Vagina (tissue), 2 donors: ENCODE data around the gene MRPS27. TPM values are rescaled to one million over a fixed set of nuclear protein-coding genes. Genes with fewer than 3 reads are reported as not detected.
A peak's percentile ranks its signal among the peaks of the same experiment; 100 is the strongest.

Experiments used
- DNase-seq, 2 donors: peaks; one replicate each; pipeline ENCODE4 v3.0.0-alpha.2; 2017; ENCODE audit errors: extremely low spot score in 2 of 2
- H3K27ac ChIP-seq: fragments of 200-600 bp; sonication (generic); one replicate; pipeline ENCODE4 v1.5.1; 2019
- H3K27me3 ChIP-seq: fragments of 200-600 bp; sonication (generic); one replicate; pipeline ENCODE4 v1.5.1; 2019
- H3K36me3 ChIP-seq, 2 donors: fragments of 200-600 bp; sonication (generic); one replicate each; pipeline ENCODE4 v1.5.1; 2017 to 2019
- H3K4me1 ChIP-seq: fragments of 200-600 bp; sonication (generic); one replicate; pipeline ENCODE4 v1.5.1; 2019
- H3K4me3 ChIP-seq, 2 donors: fragments of 200-600 bp; sonication (generic); 1 replicate in 1 of 2; 2 replicates in 1 of 2; pipeline ENCODE4 v1.5.1; 2016 to 2019
- H3K9me3 ChIP-seq: fragments of 200-600 bp; sonication (generic); one replicate; pipeline ENCODE4 v1.5.1; 2019
- CTCF ChIP-seq, 3 experiments: fragments of 450-650 bp in 2 of 3; fragments of 200-600 bp in 1 of 3; sonication (generic) in 1 of 3; IDR thresholded peaks; one replicate each; pipeline ENCODE4 v1.5.1; 2017 to 2019; ENCODE audit warnings: antibody characterized with exemption in 3 of 3, mild to moderate bottlenecking in 2 of 3, moderate library complexity in 2 of 3
- POLR2A ChIP-seq, 2 donors: fragments of 450-650 bp; IDR thresholded peaks; one replicate each; pipeline ENCODE4 v1.6.1; 2017; ENCODE audit warnings: antibody characterized with exemption in 2 of 2, mild to moderate bottlenecking in 2 of 2, moderate library complexity in 2 of 2
- POLR2AphosphoS5 ChIP-seq, 2 donors: sonication (generic); formaldehyde crosslinking; IDR thresholded peaks; one replicate each; pipeline ENCODE4 v1.9.0; 2017; ENCODE audit warnings: antibody characterized with exemption in 2 of 2, mild to moderate bottlenecking in 2 of 2, low read depth in 1 of 2; ENCODE audit not compliant: insufficient read depth in 1 of 2
- intact Hi-C: fragments of 100-400 bp; cut with DNase I; formaldehyde crosslinking; loops from one replicate; pipeline ENCODE4 v1.15.1; 2023
- total RNA-seq: library from RNA; depleted of rRNA; stranded (reverse); fragments of >200 nt; gene quantifications from one replicate; pipeline ENCODE4 v1.2.3, GENCODE V29; 2016

MRPS27 gene
- total RNA-seq, 1 donor from 2014 or later = 44.9 TPM

- no peaks in the 10 kb centered on the region for H3K36me3 ChIP-seq
- no peak overlapping the region for H3K27ac ChIP-seq
- TF ChIP-seq POLR2AphosphoS5 (IDR thresholded peaks at IDR 0.05; ENCODE audit: insufficient read depth in 1 of 2, low read depth in 1 of 2) (no peak), CTCF (IDR thresholded peaks at IDR 0.05) (no peak), POLR2A (IDR thresholded peaks at IDR 0.05) (no peak)
- peaks cover 22% of the 10 kb centered on the region for H3K4me1 ChIP-seq
- H3K9me3 ChIP-seq = no peaks in the 10 kb centered on the region
- no peaks in the 10 kb centered on the region for H3K27me3 ChIP-seq
- no peak for DNase-seq
- H3K4me3 ChIP-seq = no peak overlapping the region
- intact Hi-C loops = no loop called here
These were observed 107.9 kb downstream of the MRPS27 start for GRCh38 chr5:72212171-72212570.

- no peaks in the 10 kb centered on the region for H3K27me3 ChIP-seq
- no peaks in the 10 kb centered on the region for H3K9me3 ChIP-seq
- no peak for DNase-seq
- TF ChIP-seq CTCF (IDR thresholded peaks at IDR 0.05) = no peak
- TF ChIP-seq POLR2AphosphoS5 (IDR thresholded peaks at IDR 0.05; ENCODE audit: insufficient read depth in 1 of 2, low read depth in 1 of 2) = peak in 1 of 2 donors; percentile 74
- intact Hi-C loops = no loop called here
- no peak overlapping the region for H3K4me3 ChIP-seq
- peaks cover 22% of the 10 kb centered on the region for H3K4me1 ChIP-seq
- H3K36me3 ChIP-seq = no peaks in the 10 kb centered on the region
- peak overlapping the region; percentile 80 for H3K27ac ChIP-seq
These were observed 109.0 kb downstream of the MRPS27 start for GRCh38 chr5:72210888-72211678.

GRCh38 chr5:72209147-72210115 is 110.6 kb downstream of the MRPS27 start:
- no peak for DNase-seq
- Histone ChIP-seq H3K27ac (no peak overlapping the region), H3K36me3 (peaks cover 0 to 9% of the 10 kb centered on the region in 2 donors), H3K27me3 (no peaks in the 10 kb centered on the region), H3K9me3 (no peaks in the 10 kb centered on the region), H3K4me3 (no peak overlapping the region), H3K4me1 (peaks cover 22% of the 10 kb centered on the region)
- intact Hi-C loops = no loop called here
- TF ChIP-seq POLR2A (IDR thresholded peaks at IDR 0.05) (no peak), CTCF (IDR thresholded peaks at IDR 0.05) (no peak), POLR2AphosphoS5 (IDR thresholded peaks at IDR 0.05; ENCODE audit: insufficient read depth in 1 of 2, low read depth in 1 of 2) (peak in 1 of 2 donors; percentile 35)

GRCh38 chr5:72208324-72208926 is 111.6 kb downstream of the MRPS27 start:
- Histone ChIP-seq H3K9me3 (no peaks in the 10 kb centered on the region), H3K27ac (no peak overlapping the region), H3K27me3 (no peaks in the 10 kb centered on the region), H3K4me3 (no peak overlapping the region), H3K4me1 (peaks cover 22% of the 10 kb centered on the region), H3K36me3 (peaks cover 0 to 20% of the 10 kb centered on the region in 2 donors)
- intact Hi-C loops = no loop called here
- TF ChIP-seq POLR2AphosphoS5 (IDR thresholded peaks at IDR 0.05; ENCODE audit: insufficient read depth in 1 of 2, low read depth in 1 of 2) (no peak), POLR2A (IDR thresholded peaks at IDR 0.05) (no peak), CTCF (IDR thresholded peaks at IDR 0.05) (no peak)
- no peak for DNase-seq
